Anterior cingulate cortex (tissue), 58 donors: ENCODE measurements around the gene ESYT2.

Experiments
- DNase-seq, 58 donors: peaks; one replicate each; lab custom pipeline; 2025; lab: John Stamatoyannopoulos, UW

ESYT2 gene

GRCh38 chr7:158828133-158829020 lies 932 bp downstream of the ESYT2 start:
- DNase-seq, result peak in 12 of 58 donors; percentile 10 to 54 (median 39)

- no peak for DNase-seq
Observed at GRCh38 chr7:158827411-158828132, 1.7 kb downstream of the ESYT2 start.

- DNase-seq, result no peak
Observed at GRCh38 chr7:158825628-158826289, 3.5 kb downstream of the ESYT2 start.

- no peak for DNase-seq
Observed at GRCh38 chr7:158824028-158824427, 5.3 kb downstream of the ESYT2 start.

- DNase-seq, result no peak
Observed at GRCh38 chr7:158821171-158822031, 7.9 kb downstream of the ESYT2 start.

GRCh38 chr7:158820656-158821055 lies 8.7 kb downstream of the ESYT2 start:
- no peak for DNase-seq

GRCh38 chr7:158819571-158820203 lies 9.6 kb downstream of the ESYT2 start:
- DNase-seq, result no peak

- peak in 21 of 58 donors; percentile 7 to 66 (median 23) for DNase-seq
Observed at GRCh38 chr7:158818325-158819213, 10.7 kb downstream of the ESYT2 start.

GRCh38 chr7:158816995-158817394 lies 12.3 kb downstream of the ESYT2 start:
- DNase-seq, result no peak

GRCh38 chr7:158816271-158816670 lies 13.0 kb downstream of the ESYT2 start:
- DNase-seq, result no peak

GRCh38 chr7:158815800-158816128 lies 13.5 kb downstream of the ESYT2 start:
- DNase-seq, result no peak

- DNase-seq, result no peak
Observed at GRCh38 chr7:158815083-158815799, 14.1 kb downstream of the ESYT2 start.

GRCh38 chr7:158814637-158815036 lies 14.7 kb downstream of the ESYT2 start:
- no peak for DNase-seq

- DNase-seq, result no peak
Observed at GRCh38 chr7:158812684-158813083, 16.6 kb downstream of the ESYT2 start.

- no peak for DNase-seq
Observed at GRCh38 chr7:158811894-158812293, 17.4 kb downstream of the ESYT2 start.

GRCh38 chr7:158811461-158811860 lies 17.8 kb downstream of the ESYT2 start:
- no peak for DNase-seq

GRCh38 chr7:158810846-158811245 lies 18.5 kb downstream of the ESYT2 start:
- DNase-seq, result no peak

- no peak for DNase-seq
Observed at GRCh38 chr7:158809596-158809995, 19.7 kb downstream of the ESYT2 start.
